GM06990 (cell line): ENCODE results near the gene ATP6V1G2.

ENCODE experiments used
- DNase-seq: peaks from one replicate; pipeline ENCODE4 v3.0.0-alpha.2; 2011; ENCODE audit not compliant: insufficient read length; ENCODE audit errors: extremely low read depth
- H3K27me3 ChIP-seq: replicated peaks from 2 replicates; pipeline ENCODE4 v1.6.0; 2011; ENCODE audit warnings: low read length; ENCODE audit not compliant: control insufficient read depth, insufficient read depth
- H3K36me3 ChIP-seq: 2 replicates; pipeline ENCODE4 v1.5.1; 2011; ENCODE audit warnings: low read length; ENCODE audit not compliant: control insufficient read depth, insufficient read depth
- H3K4me3 ChIP-seq: replicated peaks from 2 replicates; pipeline ENCODE4 v1.5.1; 2011; ENCODE audit warnings: low read depth, mild to moderate bottlenecking, control low read depth, low read length
- CTCF ChIP-seq: IDR thresholded peaks from 2 replicates; pipeline ENCODE4 v1.5.1; 2011; ENCODE audit warnings: low read length, control low read depth, mild to moderate bottlenecking, inconsistent platforms; ENCODE audit not compliant: insufficient read depth, poor library complexity, severe bottlenecking

ATP6V1G2 gene

GRCh38 chr6:31560697-31561058 lies 14.3 kb upstream of the ATP6V1G2 start:
- Histone ChIP-seq H3K4me3 (peak overlapping the region; percentile 19), H3K27me3 (no peaks in the 10 kb centered on the region), H3K36me3 (peaks cover 1% of the 10 kb centered on the region)
- TF ChIP-seq CTCF: no peak
- no peak for DNase-seq

GRCh38 chr6:31559958-31560696 lies 13.7 kb upstream of the ATP6V1G2 start:
- Histone ChIP-seq H3K27me3 (no peaks in the 10 kb centered on the region), H3K36me3 (peaks cover 1% of the 10 kb centered on the region), H3K4me3 (peak overlapping the region; percentile 33)
- peak; percentile 8 for TF ChIP-seq CTCF
- DNase-seq: peak; percentile 78

DNA sequence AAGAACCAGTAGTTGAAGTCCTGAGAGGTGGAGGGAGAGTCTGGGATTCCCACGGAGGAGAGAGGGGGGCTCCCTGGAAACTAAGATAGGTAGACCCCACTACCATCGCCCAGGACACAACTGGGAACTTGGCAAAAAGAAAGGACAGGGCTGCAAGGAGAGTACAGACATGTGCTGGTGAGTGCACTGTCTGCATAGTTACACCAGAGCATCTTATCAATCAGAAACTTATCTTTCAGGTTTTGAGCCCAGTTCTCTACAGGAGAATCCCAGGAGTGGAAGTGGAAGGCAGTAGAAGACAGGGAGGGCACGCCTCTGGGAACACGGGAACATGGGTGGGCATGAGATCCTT lies 13.2 kb upstream of the ATP6V1G2 start:
- H3K36me3 ChIP-seq: peaks cover 1% of the 10 kb centered on the region
- no peak for TF ChIP-seq CTCF
- H3K27me3 ChIP-seq: no peaks in the 10 kb centered on the region
- DNase-seq: no peak
- H3K4me3 ChIP-seq: peak overlapping the region; percentile 33

DNA sequence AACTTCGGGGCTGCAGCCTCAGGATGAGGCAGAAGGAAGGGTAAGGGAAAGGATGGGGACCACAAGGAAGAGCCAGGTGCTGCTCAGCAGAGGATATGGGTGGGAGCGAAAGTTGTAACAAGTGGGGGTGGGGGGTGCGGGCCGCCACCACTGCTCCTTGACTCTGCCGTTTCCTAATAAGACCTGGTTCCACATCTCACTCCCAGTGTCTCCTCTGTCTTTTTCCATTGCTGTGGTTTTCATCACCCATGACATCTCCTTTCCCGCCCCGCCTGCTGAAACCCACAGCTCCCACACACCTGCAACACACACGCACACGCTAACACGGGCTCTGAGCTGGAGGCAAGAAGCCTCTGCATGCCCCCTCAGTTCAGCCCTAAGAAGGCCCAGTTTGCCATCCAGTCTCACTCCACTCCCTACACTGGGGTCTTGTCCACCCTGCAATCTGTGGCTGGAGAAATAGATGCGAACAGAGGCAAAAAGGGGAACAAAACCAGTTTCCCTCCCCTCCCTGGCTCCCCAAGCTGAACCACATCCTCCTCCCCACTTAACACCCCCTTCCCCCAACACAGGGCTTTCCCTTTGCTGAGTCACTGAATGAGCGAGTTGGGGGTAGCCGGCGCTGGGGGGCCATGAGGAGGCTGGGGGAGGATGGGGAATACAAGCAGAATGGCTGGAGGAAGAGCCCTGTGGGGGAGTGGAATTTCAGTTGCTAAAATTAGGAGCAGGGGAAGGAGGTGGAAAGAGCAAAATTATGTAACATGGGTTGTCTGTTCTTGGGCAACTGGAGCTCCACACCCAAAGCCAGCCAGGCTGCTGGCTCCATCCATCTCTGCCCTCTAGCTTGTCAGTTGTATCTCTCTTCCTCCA lies 12.5 kb upstream of the ATP6V1G2 start:
- no peaks in the 10 kb centered on the region for H3K27me3 ChIP-seq
- DNase-seq: peak; percentile 83
- H3K36me3 ChIP-seq: peaks cover 1% of the 10 kb centered on the region
- TF ChIP-seq CTCF: no peak
- peak overlapping the region; percentile 33 for H3K4me3 ChIP-seq

- DNase-seq: no peak
- Histone ChIP-seq H3K36me3 (peaks cover 1% of the 10 kb centered on the region), H3K27me3 (no peaks in the 10 kb centered on the region), H3K4me3 (peak overlapping the region; percentile 21)
- TF ChIP-seq CTCF: no peak
Observed at GRCh38 chr6:31558318-31558625, 11.9 kb upstream of the ATP6V1G2 start.
